Astrocyte (in vitro differentiated cells and primary cell): ENCODE measurements around the gene RAD50.

Experiments
- CTCF ChIP-seq: IDR thresholded peaks from 2 replicates; pipeline ENCODE4 v1.5.1; 2011; ENCODE audit warnings: low read depth, mild to moderate bottlenecking, inconsistent platforms, low read length, moderate library complexity; ENCODE audit not compliant: insufficient read depth
- EZH2 ChIP-seq: IDR thresholded peaks from 2 replicates; pipeline ENCODE4 v1.6.1; 2012; ENCODE audit warnings: mild to moderate bottlenecking, low read length, inconsistent platforms; ENCODE audit not compliant: insufficient read depth

GRCh38 chr5:132689513-132689912 is 132.7 kb downstream of the RAD50 start:
- TF ChIP-seq CTCF (no peak), EZH2 (no peak)
